Activated CD4-positive, alpha-beta memory T cell treated with anti-CD3 and anti-CD28 coated beads, Interleukin-2, amount 10 ng/mL, durations not matched to agents 7 days and 5 days (primary cell): ENCODE measurements around the gene PDCD11. TPM values are rescaled to one million over a fixed set of nuclear protein-coding genes. Genes with fewer than 3 reads are reported as not detected.

ENCODE experiments used
- CTCF ChIA-PET: fragments of 350-600 bp; sonication (Branson Sonifier 250); formaldehyde crosslinking; loops from one replicate; lab custom pipeline; 2021; ENCODE audit warnings: antibody characterized with exemption, inconsistent platforms; lab: Charles Lee
- POLR2A ChIA-PET: fragments of 350-600 bp; sonication (Branson Sonifier 250); formaldehyde crosslinking; loops from one replicate; lab custom pipeline; 2021; ENCODE audit warnings: antibody characterized with exemption; lab: Charles Lee
- DNase-seq: peaks from one replicate; pipeline ENCODE4 v3.0.0-alpha.2; 2020
- H3K27ac Mint-ChIP-seq: one replicate; pipeline ENCODE4 v1.8.0; 2021; ENCODE audit warnings: mild to moderate bottlenecking, mixed read lengths
- H3K27me3 Mint-ChIP-seq: one replicate; pipeline ENCODE4 v1.8.0; 2021; ENCODE audit warnings: mixed read lengths
- H3K36me3 Mint-ChIP-seq: one replicate; pipeline ENCODE4 v1.8.0; 2021; ENCODE audit warnings: low read depth, mixed read lengths
- H3K4me1 Mint-ChIP-seq: one replicate; pipeline ENCODE4 v1.8.0; 2021; ENCODE audit warnings: mixed read lengths
- H3K4me3 Mint-ChIP-seq: one replicate; pipeline ENCODE4 v1.8.0; 2021; ENCODE audit warnings: mild to moderate bottlenecking, mixed read lengths
- H3K9me3 Mint-ChIP-seq: one replicate; pipeline ENCODE4 v1.8.0; 2021; ENCODE audit warnings: mixed read lengths
- total RNA-seq, 2 experiments: library from RNA; stranded (reverse); gene quantifications; one replicate each; pipeline ENCODE4 v1.2.3, GENCODE V29; 2021

PDCD11 gene
- total RNA-seq, 2 experiments from 2014 or later: 38.9 to 39.6 TPM

DNA sequence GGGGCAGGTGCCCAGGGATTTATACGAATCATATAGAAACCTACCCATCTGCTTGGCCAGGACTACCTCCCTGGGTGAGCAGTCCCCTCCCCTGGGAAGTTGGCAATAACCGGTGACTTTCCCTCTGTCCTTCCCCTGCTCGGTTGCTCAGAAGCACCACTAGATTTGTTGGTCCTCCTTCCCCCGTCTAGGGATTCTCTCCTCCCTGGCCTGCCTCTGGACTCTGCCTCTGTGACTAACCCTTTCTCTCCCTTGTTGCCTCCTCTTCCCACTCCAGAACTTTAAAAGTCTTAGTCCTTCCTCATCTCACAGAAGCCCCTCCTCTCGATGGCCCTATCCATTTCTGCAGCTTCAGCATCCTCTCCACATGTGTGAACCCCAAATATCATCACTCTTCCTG lies 72.8 kb downstream of the PDCD11 start:
- peaks cover 71% of the 10 kb centered on the region for H3K4me1 Mint-ChIP-seq
- no peak for DNase-seq
- POLR2A ChIA-PET: interaction anchor here (0.9 to 4.9 kb wide), 4 partner anchors 9 to 18 kb away, joined by 3 to 87 read pairs (median 4); partner anchors contain the start of genes CALHM1 and CALHM2
- peak overlapping the region; percentile 1 for H3K27ac Mint-ChIP-seq
- H3K9me3 Mint-ChIP-seq: no peaks in the 10 kb centered on the region
- no peak overlapping the region for H3K4me3 Mint-ChIP-seq
- peaks cover 17% of the 10 kb centered on the region for H3K36me3 Mint-ChIP-seq
- peaks cover 4% of the 10 kb centered on the region for H3K27me3 Mint-ChIP-seq
- CTCF ChIA-PET: interaction anchor here (1.0 to 4.5 kb wide), 3 partner anchors 10 to 17 kb away, joined by 3 to 28 read pairs (median 3); partner anchors contain the start of genes CALHM1 and CALHM2

DNA sequence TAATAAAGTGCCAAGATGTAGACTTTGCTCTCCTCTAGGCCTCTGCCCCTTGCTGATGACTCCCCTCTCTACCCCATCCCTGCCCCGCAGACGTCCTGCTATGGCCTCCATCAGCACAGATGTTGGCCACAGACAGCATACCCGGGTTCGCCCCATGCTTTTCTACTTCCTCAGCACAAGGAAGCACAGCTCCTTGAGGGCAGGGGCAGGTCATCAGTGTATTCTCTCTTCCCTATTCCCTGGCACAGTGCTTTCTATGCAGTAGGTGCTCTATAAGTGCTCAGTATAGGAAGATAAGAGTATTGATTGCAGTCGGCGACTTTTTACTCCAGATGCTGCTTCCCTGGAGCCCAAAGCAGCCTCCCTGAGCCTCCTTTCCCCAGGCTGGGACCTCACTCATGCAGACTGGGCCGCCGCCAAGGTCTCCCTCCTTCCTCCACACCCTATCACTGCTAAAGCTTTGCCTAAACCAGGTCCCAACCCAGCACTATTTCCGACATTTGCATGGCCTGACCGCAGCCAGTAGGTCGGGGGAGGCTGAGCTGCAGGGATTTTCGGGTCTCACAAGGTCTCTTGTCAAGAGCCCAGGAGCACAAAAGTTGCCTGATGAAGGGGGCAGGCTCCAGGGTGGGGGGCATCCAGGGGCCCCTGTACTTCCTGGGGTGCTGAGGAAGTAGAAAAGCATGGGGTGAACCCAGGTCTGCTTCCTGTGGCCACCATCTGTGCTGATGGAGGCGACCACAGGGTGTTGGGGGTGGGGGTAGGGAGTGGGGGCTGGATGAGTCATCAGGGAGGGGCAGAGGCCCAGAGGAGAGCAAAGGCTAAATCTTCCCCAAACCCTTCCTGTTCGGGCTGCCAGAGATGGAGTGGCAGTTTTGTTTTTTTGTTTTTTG lies 74.6 kb downstream of the PDCD11 start:
- Mint-ChIP-seq H3K27ac (peak overlapping the region; percentile 99), H3K27me3 (no peaks in the 10 kb centered on the region), H3K4me3 (peak overlapping the region; percentile 66), H3K4me1 (peaks cover 76% of the 10 kb centered on the region), H3K36me3 (peaks cover 17% of the 10 kb centered on the region), H3K9me3 (no peaks in the 10 kb centered on the region)
- DNase-seq: peak; percentile 92
- ChIA-PET POLR2A (interaction anchor here (0.7 to 4.9 kb wide), 8 partner anchors 8 to 103 kb away, joined by 3 to 87 read pairs (median 5); partner anchors contain the start of genes CALHM1, CALHM2 and TAF5), CTCF (interaction anchor here (1.3 to 4.5 kb wide), 6 partner anchors 10 to 54 kb away, joined by 3 to 28 read pairs (median 7); partner anchors contain the start of gene CALHM2)

DNA sequence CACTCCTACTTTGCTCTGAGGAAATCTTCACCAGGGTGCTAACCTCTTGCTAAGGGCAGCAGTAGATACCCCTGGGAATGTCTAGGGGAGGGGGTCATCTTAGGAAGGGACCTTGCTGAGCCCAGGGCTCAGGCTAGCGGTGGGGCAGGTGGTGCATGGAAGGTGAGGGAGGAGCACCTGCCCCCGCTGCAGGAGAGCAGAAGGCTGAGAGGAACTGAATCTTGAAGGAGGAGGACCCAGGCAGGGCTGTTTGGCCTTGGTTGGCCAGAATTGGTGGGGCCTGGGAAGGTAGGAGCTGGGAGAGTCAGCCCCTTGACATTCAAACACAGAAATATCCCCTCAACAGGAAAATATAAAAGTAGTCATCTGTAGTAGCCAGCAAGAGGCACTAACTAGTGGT lies 75.6 kb downstream of the PDCD11 start:
- peak overlapping the region; percentile 99 for H3K27ac Mint-ChIP-seq
- H3K4me3 Mint-ChIP-seq: peak overlapping the region; percentile 48
- no peaks in the 10 kb centered on the region for H3K27me3 Mint-ChIP-seq
- peaks cover 17% of the 10 kb centered on the region for H3K36me3 Mint-ChIP-seq
- peaks cover 75% of the 10 kb centered on the region for H3K4me1 Mint-ChIP-seq
- H3K9me3 Mint-ChIP-seq: no peaks in the 10 kb centered on the region
- ChIA-PET POLR2A (interaction anchor here (0.8 to 4.9 kb wide), 8 partner anchors 9 to 104 kb away, joined by 3 to 87 read pairs (median 5); partner anchors contain the start of genes CALHM1, CALHM2 and TAF5), CTCF (interaction anchor here (1.0 to 4.5 kb wide), 8 partner anchors 9 to 227 kb away, joined by 3 to 28 read pairs (median 4); partner anchors contain the start of gene CALHM2)
- DNase-seq: no peak

DNA sequence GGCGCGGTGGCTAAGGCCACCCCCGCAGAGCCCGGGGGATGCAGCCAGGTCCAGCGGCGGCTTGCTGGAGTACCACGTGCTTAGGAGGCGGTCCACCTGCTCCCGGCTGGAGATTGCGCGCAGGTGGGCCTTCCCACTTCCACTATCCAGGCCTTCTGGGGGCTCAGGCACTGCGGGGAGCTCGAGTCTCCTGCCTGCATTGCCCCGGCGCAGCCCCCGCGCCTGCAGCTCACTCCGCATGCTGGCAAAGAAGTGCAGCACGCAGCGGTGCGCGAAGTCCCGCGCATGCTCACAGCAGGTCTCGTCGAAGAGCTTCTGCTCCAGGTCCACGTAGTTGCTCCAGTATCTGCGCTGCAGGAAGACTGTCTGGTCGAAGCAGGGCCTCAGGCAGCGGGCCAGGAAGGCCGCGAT lies 76.8 kb downstream of the PDCD11 start:
- peaks cover 70% of the 10 kb centered on the region for H3K4me1 Mint-ChIP-seq
- DNase-seq: no peak
- no peak overlapping the region for H3K4me3 Mint-ChIP-seq
- H3K27ac Mint-ChIP-seq: peak overlapping the region; percentile 51
- H3K36me3 Mint-ChIP-seq: peaks cover 15% of the 10 kb centered on the region
- H3K27me3 Mint-ChIP-seq: no peaks in the 10 kb centered on the region
- CTCF ChIA-PET: interaction anchor here (0.6 to 4.5 kb wide), 4 partner anchors 10 to 113 kb away, joined by 3 to 28 read pairs (median 8); partner anchors contain the start of gene CALHM2
- POLR2A ChIA-PET: interaction anchor here (2.5 to 4.9 kb wide), 2 partner anchors 22 to 106 kb away, joined by 7 to 87 read pairs; partner anchors contain the start of genes CALHM2 and TAF5
- H3K9me3 Mint-ChIP-seq: no peaks in the 10 kb centered on the region

DNA sequence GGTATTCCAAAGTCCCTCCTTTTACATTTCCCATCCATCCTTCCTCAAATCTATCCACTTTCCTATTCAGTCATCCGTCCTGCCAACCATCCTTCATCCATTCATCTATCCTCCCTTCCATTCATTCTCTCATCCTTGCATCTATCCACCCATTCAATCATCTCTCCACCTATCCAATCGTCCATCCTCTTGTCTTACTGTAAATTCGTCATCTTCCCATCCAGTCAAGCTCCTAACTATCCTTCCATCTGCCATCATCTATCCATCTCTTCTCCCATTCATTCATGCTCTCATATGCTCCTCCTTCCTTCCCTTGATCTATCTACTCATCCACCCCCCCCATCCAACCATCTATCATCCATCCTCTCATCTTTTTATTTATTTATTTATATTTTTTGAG lies 77.7 kb downstream of the PDCD11 start:
- no peak overlapping the region for H3K4me3 Mint-ChIP-seq
- H3K4me1 Mint-ChIP-seq: peaks cover 73% of the 10 kb centered on the region
- POLR2A ChIA-PET: interaction anchor here (3.5 kb wide), 1 partner anchor 22 kb away, joined by 27 read pairs; the partner anchor contains the start of gene CALHM2
- DNase-seq: no peak
- peak overlapping the region; percentile 4 for H3K27ac Mint-ChIP-seq
- CTCF ChIA-PET: interaction anchor here (1.2 to 3.5 kb wide), 2 partner anchors 15 to 57 kb away, joined by 7 to 22 read pairs; no protein-coding TSS in a partner anchor
- peaks cover 14% of the 10 kb centered on the region for H3K36me3 Mint-ChIP-seq
- no peaks in the 10 kb centered on the region for H3K27me3 Mint-ChIP-seq
- H3K9me3 Mint-ChIP-seq: no peaks in the 10 kb centered on the region

DNA sequence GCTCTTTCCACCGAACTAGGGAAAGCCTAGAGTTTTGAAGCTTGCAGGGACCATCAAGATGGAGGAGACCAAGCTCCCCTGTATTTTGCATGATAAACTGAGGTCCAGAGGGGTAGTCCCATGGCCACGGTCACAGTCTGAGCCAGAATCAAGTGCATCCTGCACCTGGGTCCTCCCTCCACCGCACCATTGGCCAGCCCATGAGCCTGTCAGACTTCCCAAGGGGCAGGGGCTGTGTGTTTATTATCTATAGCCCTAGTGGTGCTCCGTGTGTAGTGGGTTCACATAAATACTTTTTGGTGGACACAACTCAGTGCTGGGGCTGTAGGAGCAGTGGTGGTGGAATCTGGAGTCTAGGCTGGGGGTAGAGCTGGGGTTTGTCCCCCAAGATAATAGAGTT lies 79.0 kb downstream of the PDCD11 start:
- POLR2A ChIA-PET: interaction anchor here (0.7 to 3.5 kb wide), 3 partner anchors 15 to 28 kb away, joined by 3 to 27 read pairs (median 3); partner anchors contain the start of gene CALHM2
- Mint-ChIP-seq H3K27me3 (no peaks in the 10 kb centered on the region), H3K36me3 (peaks cover 7% of the 10 kb centered on the region), H3K27ac (no peak overlapping the region), H3K4me1 (peaks cover 69% of the 10 kb centered on the region), H3K4me3 (no peak overlapping the region), H3K9me3 (no peaks in the 10 kb centered on the region)
- no peak for DNase-seq
- CTCF ChIA-PET: interaction anchor here (0.6 to 5.5 kb wide), 8 partner anchors 10 to 108 kb away, joined by 3 to 34 read pairs (median 6); partner anchors contain the start of genes CALHM2 and TAF5

DNA sequence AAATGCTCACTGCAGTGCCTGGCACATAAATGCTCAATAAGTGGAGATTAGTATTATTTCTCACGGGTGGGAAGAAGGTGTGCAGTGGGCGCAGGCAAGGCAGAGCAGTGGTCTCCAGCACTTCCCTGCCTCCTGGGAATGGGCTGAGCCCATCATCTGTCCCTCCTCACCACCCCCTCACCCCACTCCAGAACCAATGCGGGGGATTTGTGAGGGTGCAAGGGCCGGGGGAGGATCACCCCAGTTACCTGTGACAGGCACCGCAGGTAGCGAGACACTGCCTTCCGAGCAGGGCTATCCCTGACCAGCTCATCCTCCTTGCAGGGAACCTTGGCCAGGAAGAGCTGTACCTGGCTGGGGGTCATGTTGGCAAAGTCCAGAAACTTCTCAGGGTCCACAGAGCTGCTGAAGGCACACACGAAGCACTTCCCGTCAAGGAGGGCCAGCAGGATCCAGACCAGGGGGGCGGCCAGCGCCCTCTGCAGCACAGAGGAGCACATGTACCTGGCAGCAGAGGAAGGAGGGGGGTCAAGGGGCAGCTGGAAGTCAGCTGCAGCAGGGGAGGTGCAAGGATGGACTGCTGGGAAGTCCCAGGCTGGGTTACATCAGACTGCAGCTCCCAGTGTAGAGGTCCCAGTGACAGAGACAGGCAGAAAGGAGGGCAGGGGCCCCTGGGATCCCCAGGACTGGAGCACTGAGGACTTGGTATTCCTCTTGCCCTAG lies 79.8 kb downstream of the PDCD11 start:
- peak; percentile 46 for DNase-seq
- ChIA-PET POLR2A (interaction anchor here (1.0 to 3.5 kb wide), 3 partner anchors 11 to 24 kb away, joined by 3 to 27 read pairs (median 3); partner anchors contain the start of gene CALHM2), CTCF (interaction anchor here (0.6 to 5.5 kb wide), 8 partner anchors 10 to 108 kb away, joined by 3 to 34 read pairs (median 5); partner anchors contain the start of genes CALHM2, NEURL1 and TAF5)
- no peaks in the 10 kb centered on the region for H3K27me3 Mint-ChIP-seq
- H3K9me3 Mint-ChIP-seq: no peaks in the 10 kb centered on the region
- no peak overlapping the region for H3K4me3 Mint-ChIP-seq
- peak overlapping the region; percentile 42 for H3K27ac Mint-ChIP-seq
- no peaks in the 10 kb centered on the region for H3K36me3 Mint-ChIP-seq
- H3K4me1 Mint-ChIP-seq: peaks cover 66% of the 10 kb centered on the region

DNA sequence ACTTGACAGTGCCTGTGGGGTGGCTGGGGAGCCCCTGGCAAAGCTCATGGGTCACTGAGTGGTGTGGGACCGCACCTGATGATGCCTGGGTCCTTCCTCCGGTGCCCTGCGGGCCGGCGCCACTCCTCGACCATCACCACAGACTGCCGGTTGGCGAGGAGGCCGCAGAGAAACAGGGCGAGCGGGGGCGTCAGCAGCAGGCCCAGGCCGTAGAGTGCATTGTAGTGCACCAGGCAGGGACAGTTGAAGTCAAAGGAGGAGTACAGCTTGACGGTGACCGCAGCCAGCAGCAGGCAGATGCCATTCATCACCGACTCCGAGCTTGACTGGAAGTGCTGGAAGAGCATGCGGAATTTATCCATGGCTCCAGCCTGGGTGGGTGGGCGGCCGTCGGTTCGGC lies 82.2 kb downstream of the PDCD11 start:
- H3K36me3 Mint-ChIP-seq: no peaks in the 10 kb centered on the region
- ChIA-PET POLR2A (interaction anchor here (1.4 kb wide), 1 partner anchor 27 kb away, joined by 4 read pairs; the partner anchor contains the start of gene CALHM2), CTCF (interaction anchor here (1.3 to 5.5 kb wide), 3 partner anchors 27 to 62 kb away, joined by 5 to 34 read pairs (median 6); partner anchors contain the start of gene CALHM2)
- H3K9me3 Mint-ChIP-seq: no peaks in the 10 kb centered on the region
- H3K4me1 Mint-ChIP-seq: peaks cover 53% of the 10 kb centered on the region
- no peak overlapping the region for H3K4me3 Mint-ChIP-seq
- no peak overlapping the region for H3K27ac Mint-ChIP-seq
- H3K27me3 Mint-ChIP-seq: no peaks in the 10 kb centered on the region
- no peak for DNase-seq

DNA sequence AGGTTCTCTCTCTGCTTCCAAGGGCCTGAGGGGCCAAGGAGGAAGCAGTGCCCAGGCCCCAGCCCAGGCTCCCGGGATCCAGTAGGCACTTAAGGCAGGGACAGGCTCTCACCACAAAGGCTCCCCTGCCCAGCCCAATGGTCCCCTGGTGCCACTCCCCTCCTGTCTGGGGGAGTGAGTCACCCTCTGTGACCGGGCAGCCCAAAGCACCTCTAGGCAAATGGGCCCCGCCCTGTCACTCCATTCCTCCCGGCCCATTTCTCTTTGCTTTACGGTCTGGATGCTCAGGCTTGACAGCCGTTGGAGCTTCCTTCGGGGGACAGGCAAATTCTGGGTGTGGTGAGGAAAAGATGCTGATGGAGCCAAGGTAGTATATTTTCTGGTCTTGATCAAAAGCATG lies 82.7 kb downstream of the PDCD11 start, which contains the start of gene CALHM3:
Gene CALHM3, minus strand, starts transcription at position 106 of the 400 bp plus-strand sequence. CDS start 208 bp downstream, outside the sequence.
- Mint-ChIP-seq H3K4me1 (peaks cover 49% of the 10 kb centered on the region), H3K27ac (no peak within 1 kb of the TSS), H3K4me3 (no peak within 1 kb of the TSS), H3K27me3 (no peaks in the 10 kb centered on the region), H3K36me3 (no peaks in the 10 kb centered on the region), H3K9me3 (no peaks in the 10 kb centered on the region)
- POLR2A ChIA-PET: interaction anchor here (1.4 kb wide), 2 partner anchors 24 to 27 kb away, joined by 3 to 4 read pairs; partner anchors contain the start of gene CALHM2
- CTCF ChIA-PET: interaction anchor here (1.3 to 5.5 kb wide), 3 partner anchors 28 to 63 kb away, joined by 5 to 34 read pairs (median 6); partner anchors contain the start of gene CALHM2
- DNase-seq: no peak

DNA sequence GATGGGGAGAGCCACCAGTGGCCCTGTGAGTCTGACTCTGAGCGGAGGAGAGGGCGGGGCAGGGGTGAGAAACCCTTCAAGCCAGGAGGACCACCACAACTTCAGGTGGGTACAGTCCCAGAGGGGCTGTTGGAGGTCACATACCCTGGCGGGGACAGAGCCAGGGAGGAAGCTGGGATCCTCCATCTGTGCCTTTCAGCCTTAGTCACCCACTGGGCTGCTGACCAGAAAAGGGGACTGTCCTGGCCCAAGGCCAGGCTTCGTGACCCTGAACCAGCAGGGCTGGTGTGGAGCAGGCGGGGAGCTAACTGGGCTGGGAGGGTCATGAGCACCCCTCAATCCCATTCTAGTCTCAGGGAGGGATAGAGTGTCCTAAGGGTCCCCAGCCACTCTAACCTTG lies 84.1 kb downstream of the PDCD11 start:
- H3K4me1 Mint-ChIP-seq: peaks cover 42% of the 10 kb centered on the region
- POLR2A ChIA-PET: interaction anchor here (1.4 to 1.9 kb wide), 3 partner anchors 26 to 61 kb away, joined by 3 to 7 read pairs (median 4); partner anchors contain the start of gene CALHM2
- H3K4me3 Mint-ChIP-seq: no peak overlapping the region
- CTCF ChIA-PET: interaction anchor here (0.6 to 2.1 kb wide), 10 partner anchors 9 to 566 kb away, joined by 3 to 18 read pairs (median 6); partner anchors contain the start of gene CALHM2
- H3K27ac Mint-ChIP-seq: no peak overlapping the region
- no peaks in the 10 kb centered on the region for H3K36me3 Mint-ChIP-seq
- no peaks in the 10 kb centered on the region for H3K9me3 Mint-ChIP-seq
- no peak for DNase-seq
- H3K27me3 Mint-ChIP-seq: no peaks in the 10 kb centered on the region

DNA sequence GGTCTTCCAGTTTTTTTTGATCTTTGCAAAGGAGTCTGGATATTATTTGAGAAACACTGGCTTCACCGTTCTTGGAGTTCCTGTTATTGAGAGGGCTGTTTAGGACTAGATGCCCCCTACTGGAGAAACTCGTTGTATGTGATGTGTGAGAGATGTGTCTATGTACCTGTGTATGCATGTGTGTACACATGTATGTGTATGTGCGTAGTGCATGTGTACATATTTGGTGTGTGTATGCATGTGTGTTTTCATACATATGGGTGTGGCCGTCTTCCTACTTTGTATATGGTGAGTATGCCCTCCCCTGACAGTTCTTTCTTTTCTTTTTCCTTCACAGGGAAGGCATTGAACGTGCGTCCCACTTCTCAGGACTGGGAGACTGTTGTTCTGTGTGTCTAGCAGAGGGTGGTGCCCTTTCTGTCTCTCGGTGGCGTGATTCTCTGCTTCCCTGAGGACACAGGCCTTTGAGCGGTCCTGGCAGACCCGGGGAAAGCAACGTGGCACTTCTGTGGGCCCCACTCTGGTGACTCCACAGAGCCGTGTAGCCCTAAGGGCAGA lies 85.6 kb downstream of the PDCD11 start:
- Mint-ChIP-seq H3K27ac (no peak overlapping the region), H3K36me3 (no peaks in the 10 kb centered on the region), H3K9me3 (no peaks in the 10 kb centered on the region), H3K27me3 (peaks cover 3% of the 10 kb centered on the region), H3K4me3 (no peak overlapping the region), H3K4me1 (peaks cover 36% of the 10 kb centered on the region)
- DNase-seq: peak; percentile 38
- CTCF ChIA-PET: interaction anchor here (0.8 to 12.3 kb wide), 9 partner anchors 9 to 67 kb away, joined by 3 to 228 read pairs (median 9); partner anchors contain the start of genes CALHM1, CALHM2 and NEURL1
- POLR2A ChIA-PET: interaction anchor here (1.9 kb wide), 1 partner anchor 30 kb away, joined by 7 read pairs; the partner anchor contains the start of gene CALHM2
